ENCODE measurements around the gene CSAD.
A peak's percentile ranks its signal among the peaks of the same experiment; 100 is the strongest.
"Not testable (repeated sequence)": the region's sequence is repeated elsewhere in the genome, so short reads cannot be mapped to it uniquely, and the experiment has no call there.

CSAD gene

DNA sequence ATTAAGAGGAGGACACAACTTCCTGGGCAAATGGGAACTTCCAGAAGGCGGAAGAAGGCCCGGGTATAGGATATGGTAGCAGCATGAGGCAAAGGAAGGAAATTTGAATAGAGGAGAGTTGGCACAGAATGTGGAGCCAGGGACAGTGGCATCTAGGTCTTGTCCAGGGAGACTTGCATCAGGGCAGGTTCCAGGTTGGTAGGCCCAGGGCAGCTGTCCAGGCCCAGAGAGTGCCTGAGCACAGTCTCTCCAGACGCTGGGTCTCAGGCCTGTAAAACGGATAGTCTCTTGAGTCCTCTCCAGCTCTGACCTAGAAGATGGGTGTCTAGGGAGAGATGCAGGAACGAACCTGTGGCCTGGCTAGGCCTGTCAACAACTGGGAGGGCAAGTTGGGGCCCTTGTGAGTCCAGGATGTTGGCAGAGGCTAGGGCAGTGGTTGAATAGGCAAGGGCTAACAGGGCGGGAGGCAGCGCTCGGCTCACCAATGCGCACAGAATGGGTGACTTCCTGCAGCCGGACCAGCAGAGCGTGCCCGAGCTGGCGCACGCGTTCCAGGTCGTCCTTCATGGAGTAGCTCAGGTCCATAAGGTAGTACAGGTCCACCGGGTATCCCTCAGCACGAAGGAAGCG is 16.4 kb upstream of the CSAD start:
- no peak for DNase-seq

DNA sequence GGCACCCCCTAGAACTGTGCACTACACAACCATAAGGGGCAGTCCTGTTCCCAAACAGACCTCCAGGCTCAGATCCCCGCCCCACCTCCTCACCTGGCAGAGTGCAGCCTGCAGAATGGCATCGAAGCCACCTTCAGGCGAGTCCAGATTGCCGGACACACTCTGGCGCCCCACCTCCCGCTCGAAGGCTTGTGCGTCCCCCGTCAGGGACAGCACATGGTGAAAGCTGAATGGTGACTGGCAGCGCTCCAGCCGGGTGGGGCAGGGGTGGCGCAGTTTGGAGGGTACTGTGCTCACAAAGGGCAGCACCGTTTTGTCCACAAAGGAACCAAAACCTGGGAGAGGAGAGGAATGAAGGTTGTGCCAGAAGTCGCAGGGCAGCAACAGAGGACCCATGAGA is 15.8 kb upstream of the CSAD start:
- DNase-seq, result no peak

DNA sequence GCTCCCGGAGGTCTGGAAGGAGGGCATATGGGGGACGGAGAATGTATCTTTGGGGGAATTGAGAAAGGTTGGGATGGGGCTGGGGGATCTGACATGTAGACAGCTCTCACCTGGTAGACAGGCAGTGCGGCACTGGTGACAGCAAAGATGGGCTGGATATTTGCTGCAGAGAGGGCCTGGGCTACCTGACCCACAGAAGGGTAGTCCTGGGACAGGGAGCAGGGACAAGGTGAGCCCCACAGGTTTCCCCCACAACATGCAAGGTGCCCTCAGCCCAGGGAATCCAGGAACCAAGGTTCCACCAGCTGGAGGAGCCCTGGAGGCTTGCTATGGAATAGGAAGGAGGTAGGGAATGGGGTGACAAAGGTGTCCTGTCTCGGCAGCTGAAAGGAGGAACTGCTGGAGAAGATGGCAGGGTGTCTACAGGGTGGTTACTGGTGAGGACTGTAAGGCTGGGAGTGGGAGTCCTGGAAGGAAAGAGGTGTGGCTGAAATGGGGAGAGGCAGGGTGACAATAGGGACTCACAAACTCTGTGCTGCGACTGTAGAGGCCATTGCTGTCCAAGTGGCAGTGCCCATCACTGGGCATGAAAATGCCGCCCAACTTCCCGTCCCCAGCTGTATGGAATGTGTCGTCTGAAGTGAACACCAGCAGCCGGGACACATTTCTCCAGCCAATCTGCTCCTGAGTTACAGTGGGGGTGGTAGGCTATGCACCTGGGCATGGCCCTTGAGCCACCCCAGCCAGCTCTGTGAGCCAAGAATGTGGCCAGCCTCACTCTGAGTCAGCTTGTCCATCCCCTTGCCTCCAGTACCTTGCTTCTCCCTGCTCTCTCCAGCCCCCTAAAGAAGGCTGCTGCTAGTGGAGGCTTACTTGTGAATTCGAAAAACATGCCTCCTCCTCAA is 15.0 kb upstream of the CSAD start:
- DNase-seq, result no peak

DNA sequence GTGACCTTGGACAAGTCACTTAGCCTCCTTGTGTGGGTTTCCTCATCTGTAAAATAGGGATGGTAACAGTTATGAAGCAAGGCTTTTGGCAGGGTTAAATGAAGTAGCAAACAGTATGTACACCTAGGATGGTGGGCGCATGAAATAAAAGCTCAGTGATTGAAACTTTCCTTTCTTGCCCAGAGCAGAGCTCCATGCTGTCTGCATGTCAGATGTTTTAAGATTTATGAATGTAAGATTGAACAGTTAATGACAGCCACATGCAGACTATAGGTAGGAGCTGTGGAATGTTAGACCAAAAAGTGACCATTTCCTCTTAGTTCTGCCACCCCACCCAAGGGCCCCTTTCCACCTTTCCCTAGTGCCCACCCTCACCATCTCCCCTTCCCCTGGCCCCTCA is 14.2 kb upstream of the CSAD start:
- DNase-seq, result no peak

DNA sequence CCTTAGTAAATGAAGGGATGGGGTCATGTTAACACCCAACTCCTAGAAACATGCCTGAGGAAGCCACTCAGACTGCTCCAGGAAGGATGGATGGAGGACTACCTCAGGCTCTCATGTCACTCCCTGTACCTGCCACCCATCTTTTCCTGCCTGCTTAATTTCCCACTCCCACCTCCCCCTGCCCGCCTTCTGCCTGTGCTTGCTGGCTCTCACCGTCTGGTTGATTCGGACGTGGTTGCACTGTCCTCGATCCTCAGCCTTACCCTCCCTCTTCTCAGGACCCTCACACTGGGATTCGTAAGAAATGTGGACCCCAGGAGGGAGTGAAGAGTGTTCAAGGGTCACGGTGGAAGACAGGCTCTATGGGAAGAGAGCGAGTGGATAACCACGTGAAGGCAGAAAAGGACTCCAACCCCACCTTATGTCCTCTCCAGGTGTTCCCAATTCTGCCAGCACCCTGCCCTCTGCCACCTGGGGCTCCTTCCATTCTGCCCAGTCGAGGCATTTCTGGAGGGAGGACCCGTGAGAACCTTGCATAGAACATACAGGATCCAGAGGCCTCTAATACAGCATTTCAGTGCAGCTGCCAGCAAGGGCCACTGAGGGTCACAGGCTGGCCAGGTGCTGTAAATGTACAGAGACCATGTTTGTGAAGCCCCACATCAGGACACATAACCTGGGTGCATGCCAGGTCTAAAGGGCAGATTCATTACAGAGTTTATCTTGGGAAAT is 13.4 kb upstream of the CSAD start:
- no peak for DNase-seq

DNA sequence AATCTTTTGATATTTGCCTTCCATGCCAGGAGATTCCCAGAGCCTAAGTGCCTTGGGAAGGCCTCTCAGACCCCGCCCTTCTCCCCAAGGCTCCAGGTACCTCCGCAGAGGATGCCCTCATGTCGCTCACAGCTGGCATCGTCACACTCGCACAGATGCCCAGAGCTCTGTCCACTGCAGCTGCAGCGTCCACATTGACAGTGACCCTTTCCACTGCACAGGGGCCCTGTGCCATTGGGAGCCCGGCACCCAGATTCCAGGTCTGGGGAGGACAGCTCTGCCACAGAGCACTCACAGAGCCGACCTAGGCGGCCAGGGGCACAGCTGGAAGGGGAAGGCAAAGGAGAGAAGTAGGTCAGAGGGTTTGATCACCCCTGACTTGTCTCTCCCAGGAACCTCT is 12.3 kb upstream of the CSAD start:
- DNase-seq, result no peak

DNA sequence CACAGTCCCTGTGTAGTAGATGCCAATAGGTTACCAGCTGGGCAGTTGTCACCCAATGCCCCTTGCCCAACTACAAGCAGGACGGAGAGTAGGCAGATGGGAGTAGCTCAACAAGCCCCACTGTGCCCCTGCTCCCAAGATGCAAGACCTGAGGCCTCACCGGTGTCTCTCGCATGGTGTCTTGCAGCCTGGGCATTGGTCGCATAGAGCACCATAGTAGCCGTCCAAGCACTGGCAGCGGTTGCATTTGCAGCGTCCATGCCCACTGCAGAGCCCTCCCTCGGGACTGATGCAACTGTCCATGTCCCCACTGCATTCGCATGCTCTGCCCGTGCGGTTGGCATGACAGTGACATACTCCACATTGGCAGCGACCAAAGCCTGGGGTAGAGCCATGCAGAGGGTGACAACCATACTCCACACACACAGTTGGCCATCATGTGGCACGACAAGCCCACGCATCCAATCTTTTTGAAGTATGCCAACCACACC is 11.9 kb upstream of the CSAD start:
- no peak for DNase-seq

DNA sequence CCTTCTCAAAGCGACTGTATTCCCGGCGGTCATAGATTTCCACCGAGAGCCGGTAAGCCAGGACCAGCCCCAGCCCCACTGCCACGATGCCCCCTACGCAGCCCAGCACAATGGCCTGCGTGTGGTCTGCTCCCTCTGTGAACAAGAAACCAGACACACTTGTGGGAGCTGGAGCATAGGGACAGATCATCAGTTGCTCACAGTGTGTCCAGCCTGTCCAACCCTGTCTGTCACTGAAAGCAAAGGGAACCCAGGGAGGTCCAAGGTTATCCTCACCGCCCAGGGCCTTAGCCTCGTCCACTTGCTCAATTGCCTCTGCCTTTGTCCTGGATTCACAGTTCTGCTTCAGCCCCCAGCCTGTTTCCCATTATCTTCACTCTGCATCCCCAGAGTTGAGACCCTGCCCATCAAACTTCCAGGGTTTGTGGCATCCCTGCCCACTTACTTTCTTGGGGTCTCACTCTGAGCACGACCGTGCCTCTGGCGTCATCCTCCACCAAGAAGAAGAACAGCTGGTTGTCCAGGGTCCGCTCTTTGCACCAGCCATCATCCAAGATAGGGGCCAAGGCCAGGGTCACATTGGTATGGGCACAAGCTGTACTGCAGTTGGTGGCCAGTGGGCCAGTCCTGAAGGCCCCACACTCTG is 11.3 kb upstream of the CSAD start:
- no peak for DNase-seq

DNA sequence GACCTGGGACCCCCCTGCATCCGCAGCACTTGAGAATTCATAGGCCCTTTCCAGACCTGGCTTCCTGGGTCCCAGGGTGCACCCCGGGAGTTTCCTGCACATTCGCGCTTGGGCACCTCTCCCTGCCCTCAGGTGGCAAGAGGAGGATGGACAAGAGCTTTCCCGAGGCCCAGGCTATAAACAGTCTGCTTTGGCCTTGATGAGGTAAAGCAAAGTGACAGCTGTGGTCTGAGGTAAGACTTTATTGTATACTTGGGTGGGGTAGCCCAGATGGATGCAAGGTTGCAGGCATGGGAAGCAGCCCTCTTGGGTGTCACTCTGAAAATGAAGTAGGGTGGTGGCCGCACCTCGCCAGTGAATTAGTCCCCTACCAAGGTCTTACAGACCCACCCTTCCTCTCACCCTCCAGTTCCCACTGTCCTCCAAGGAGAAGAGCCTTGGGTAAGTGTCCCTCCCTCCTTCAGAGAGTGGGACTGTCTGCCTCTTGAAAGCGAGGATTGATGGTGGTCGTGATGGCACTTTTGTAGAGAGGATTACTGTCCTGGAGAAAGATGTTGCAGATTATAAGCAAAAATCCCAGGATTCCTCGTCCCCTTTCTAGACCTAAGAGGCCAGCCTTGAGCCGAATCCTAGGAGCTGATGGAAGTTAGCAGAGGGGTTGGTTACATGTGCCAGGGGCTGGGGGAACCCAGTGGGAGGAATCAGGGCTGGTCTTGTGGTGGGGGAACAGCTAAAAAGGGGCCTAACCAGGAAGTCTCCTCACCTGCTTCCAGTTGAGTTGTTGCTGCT is 10.6 kb upstream of the CSAD start:
- DNase-seq, result no peak

DNA sequence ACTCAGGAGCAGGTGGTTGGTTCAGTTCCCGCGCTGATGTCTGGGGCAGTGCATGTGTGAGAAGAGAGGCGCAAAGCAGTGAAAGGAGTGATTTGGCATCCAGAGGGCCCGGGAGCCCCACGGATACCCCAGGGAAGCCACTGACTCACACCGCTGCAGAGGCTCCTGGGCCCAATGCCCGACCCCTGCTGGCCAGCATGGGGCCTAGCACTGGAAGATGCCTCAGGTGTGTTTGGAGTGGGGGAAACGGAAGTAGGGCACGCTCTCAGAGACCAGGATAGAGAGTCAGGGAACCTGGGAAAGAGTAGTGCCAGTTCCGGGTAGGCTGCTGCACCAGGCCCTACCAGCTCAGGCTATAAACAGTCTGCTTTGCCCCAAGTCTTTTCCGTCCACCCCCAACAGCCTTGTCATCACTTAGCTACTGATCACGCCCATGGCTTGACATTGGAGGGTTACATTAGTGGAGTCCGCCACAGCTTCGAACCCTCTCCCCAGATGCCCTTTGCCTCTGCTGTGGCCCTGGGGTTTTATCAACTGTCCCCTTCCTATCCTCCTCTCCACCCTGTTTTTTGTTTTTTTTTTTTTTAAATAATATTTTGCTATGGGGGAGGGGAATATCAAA is 9.5 kb upstream of the CSAD start:
- DNase-seq, result peak; percentile 53

DNA sequence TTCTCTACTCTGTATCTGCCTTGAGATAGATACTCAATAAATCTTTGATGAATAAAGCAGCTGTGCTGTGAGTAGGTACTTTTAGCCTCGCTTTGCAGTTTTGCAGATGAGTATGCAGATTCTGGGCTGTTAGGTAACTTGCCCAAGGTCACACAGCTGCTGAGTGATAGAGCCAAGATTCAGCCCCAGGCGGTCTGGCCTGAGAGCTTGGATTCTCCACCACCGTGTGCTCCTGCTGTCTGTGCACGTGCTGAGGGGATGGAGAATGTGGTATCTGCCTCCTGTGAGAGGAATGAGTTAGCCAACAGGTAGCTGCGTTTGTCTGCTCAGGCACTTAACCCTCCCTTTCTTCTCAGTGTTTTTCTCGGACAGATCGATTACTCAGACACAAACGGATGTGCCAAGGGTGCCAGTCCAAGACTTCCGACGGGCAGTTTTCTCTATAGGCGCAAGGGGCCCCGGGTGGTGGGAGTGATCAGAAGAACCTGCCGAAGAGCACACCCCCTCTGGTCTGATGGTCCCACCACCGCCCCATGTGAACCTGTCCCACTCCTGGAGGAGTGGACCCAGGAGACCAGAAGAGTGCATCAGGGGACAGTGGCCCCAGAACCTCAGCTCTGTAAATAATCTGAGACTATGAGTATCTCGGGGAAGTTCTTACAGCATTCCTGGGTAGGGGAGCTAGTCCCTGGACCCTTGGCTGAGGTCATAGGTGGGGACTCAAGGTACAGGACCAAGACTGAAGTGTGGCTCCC is 6.6 kb upstream of the CSAD start:
- no peak for DNase-seq

DNA sequence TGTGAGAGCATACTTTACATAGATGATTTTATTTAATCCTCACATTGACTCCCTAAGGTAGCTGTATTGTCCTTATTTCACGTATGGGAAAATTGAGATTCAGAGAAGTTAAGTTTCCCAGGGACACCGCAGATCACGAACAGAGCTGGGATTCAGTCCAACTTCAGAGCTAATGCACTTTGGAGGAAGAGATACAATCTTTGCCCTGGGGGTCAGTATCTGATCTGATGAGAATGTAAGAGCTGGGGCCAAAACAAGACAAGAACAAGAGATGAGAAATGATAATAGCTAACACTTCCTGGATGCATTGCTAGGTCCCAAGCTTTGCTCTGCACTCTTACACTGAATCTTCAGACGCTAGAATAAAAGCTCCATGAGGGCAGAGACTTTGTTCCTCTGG is 6.0 kb upstream of the CSAD start:
- DNase-seq, result no peak

DNA sequence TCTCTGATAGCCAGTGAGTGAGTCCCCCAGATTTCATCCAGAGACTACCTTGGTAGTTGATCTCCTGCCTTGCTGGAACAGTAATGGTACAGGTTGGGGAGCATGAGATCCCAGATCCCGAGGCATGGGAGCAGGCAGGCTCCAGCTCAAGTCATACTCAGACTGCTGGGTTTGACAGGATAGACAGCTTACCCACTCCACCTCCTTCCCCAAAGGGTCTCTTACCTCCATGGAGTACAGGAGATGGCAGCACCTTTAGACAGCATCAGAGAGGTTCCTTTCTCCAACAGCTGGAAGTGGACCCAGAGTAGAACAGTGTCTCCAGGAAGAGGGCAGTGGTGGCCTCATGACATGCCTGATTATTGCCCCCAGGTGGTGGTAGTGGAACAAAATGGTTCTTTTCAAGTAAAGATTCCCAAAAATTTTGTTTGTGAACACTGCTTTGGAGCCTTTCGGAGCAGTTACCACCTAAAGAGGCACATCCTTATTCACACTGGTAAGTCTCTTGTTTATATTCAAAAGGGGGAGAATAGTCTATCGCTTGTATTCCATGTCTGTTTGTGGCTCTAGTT is 4.9 kb upstream of the CSAD start:
- no peak for DNase-seq

DNA sequence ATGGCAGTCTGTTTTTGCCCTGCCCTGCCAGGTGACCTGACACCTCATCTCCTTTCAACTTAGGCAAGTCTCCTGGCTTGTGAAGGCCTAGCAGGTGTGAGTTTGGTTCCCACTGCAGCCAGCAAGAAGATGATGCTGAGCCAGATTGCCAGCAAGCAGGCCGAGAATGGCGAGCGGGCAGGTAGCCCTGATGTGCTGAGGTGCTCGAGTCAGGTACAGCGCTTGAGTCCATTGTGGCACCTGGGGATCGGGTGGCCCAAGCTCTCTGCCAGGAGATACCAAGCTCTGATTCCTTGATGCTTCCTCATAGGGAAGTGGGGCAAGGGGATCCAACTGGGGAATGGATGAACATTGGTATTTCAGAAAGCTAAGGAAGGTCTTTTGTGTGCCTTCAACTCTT is 4.1 kb upstream of the CSAD start:
- DNase-seq, result no peak

DNA sequence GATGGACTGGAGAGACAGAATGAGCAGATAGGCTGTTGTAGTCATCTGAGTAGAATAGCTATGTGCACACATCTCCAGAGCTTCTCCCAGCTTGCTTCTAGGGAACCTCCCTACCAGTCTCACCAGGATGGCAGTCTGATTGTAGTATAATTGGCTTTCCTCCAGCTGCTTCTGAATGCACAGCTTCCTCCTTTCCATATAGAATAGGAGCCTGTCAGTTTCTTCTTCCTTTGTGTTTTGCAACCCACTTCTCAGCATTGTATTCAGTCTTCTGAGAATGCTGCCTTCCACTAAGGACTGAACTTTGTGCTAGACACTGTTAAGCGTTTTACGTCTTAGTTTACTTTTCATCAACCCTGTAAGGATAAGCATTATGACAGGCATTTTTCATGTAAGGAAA is 2.2 kb upstream of the CSAD start:
- DNase-seq, result no peak

DNA sequence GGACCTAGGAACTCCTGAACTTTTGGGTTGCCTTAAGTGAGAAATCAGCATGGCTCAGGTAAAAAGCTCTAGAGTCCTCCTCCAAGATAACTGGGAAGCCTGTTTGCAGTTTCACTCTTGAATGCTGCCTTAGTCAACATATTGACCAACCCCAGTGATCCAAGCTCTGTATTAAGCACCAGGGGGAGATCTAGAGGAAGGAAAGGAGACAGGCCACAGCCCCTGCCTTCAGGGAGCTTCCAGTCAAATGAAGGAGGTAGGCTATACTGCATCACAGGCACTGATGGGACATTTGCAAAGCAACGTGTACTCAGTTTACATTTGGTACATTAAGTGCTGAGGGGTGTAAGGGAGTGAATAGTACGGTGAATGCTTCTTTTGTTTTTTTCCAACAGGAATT is 1.2 kb upstream of the CSAD start:
- no peak for DNase-seq

DNA sequence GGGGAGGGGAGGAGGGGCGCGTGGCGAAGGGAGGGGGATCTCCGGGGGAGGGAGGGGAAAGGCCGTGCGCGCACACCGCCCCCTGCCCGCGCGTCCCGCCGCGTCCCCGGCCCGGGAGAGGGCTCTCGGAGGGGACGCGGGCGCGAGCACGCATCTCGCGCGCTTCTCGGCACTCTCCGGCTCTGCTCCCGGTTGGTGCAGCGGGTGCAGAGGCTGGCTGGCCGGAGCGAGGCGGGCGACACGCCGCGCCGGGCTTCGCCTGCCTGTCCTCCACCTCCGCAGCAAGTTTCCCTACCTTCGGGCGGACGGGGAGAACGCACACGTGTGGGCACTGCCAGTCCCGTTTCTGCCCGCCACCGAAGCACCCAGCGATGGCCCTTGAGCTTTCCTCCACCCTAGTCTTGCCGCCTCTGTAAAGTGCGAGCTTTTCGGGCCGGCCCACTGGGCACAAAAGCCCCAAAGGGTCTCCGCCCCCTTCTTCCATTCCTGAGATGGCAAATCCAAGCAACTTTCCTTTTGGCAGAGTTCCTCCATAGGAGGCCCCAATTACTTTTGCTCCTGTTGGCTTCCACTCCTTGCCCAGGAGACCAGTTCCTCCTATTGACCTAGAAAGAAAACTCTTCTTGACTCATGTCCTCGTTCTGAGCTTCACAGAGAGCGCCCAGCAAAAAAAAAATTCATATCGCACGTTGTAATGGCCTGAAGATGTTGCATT is 363 bp upstream of the CSAD start:
- DNase-seq, result peak; percentile 74 to 77

DNA sequence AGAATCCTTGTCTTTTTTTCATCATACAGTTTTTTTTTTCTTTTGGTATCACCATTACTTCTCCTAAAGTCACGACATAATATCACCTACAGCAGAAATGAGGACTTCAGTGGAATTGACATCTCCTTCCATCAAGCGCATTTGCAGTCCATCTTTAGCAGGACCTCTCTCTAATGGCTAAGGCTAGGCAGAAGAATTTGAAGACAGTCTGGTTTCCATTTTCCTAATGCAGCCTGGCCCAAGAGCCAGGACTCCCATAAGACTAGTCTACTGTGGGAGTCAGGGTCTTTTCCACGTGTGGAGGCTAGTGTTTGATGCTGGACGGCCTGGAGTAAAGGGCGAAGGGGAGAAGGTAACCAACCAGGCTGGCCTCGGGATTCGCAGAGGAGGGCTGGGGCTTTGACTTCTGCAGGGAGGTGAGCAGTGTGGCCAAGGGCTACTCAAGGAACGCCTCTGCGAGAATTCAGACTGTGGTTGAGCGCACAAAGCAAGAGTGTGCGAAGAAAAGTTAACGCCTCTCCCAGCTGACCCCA is 972 bp downstream of the CSAD start:
- no peak for DNase-seq

DNA sequence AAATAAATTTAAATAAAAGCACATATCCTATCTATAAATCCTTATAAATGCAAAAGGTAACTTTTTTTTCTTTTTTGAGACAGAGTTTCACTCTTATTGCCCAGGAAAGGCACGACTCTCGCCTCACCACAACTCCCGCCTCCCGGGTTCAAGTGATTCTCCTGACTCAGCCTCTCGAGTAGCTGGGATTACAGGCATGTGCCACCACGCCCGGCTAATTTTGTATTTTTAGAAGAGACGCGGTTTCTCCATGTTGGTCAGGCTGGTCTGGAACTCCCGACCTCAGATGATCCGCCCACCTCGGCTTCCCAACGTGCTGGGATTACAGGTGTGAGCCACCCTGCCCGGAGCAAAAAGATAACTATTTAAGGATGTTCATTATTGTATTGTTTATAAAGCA is 1.9 kb downstream of the CSAD start:
- not testable (repeated sequence) for DNase-seq

DNA sequence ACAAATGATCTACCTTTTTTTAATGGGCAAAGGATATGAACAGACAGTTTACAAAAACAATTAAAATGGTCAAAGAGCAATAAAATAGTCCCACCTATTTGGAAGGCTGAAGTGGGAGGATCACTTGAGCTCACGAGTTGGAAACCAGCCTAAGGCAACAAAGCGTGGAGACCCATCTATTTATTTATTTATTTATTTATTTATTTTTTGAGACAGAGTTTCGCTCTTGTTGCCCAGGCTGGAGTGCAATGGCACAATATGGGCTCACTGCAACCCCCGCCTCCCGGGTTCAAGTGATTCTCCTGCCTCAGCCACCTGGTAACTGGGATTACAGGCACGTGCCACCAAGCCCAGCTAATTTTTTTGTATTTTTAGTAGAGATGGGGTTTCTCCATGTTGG is 3.3 kb downstream of the CSAD start:
- DNase-seq, result not testable (repeated sequence)
